Measurements from ENCODE around the gene RNF212B. TPM values are rescaled to one million over a fixed set of nuclear protein-coding genes. Genes with fewer than 3 reads are reported as not detected.

Gene RNF212B
- total and polyA plus RNA-seq, 2 of the 13 experiments (the other 11 are each of a cell fraction or from before 2014, with no cell fraction given), result 0.05 TPM; not detected in 1

- TF ChIP-seq ZNF292 (CRISPR knock-in tag; IDR thresholded peaks at IDR 0.05; ENCODE audit: borderline replicate concordance, low read depth), result no peak
- 0 out of 2 replicates have a peak, but pooled peaks have one; percentile 59 for TF ChIP-seq BCL3 (CRISPR knock-in tag; IDR thresholded peaks at IDR 0.05)
- no peak; the same call in 1 of the 2 replicates for TF ChIP-seq ZNF318 (CRISPR knock-in tag; IDR thresholded peaks at IDR 0.05)
- TF ChIP-seq GRHL1 (CRISPR knock-in tag; conservative IDR thresholded peaks at IDR 0.05), result no peak
- 0 out of 2 replicates have a peak, but pooled peaks have one; percentile 78 for TF ChIP-seq ZNF597 (CRISPR knock-in tag; IDR thresholded peaks at IDR 0.05)
- no peak for TF ChIP-seq STAT5B (CRISPR knock-in tag; IDR thresholded peaks at IDR 0.05)
- TF ChIP-seq MTERF4 (CRISPR knock-in tag; IDR thresholded peaks at IDR 0.05), result peak; percentile 73; the same call in 1 of the 2 replicates
- TF ChIP-seq ONECUT2 (CRISPR knock-in tag; IDR thresholded peaks at IDR 0.05), result 0 out of 2 replicates have a peak, but pooled peaks have one; percentile 40
- no peak for TF ChIP-seq REXO4 (CRISPR knock-in tag; IDR thresholded peaks at IDR 0.05; ENCODE audit: borderline replicate concordance)
- TF ChIP-seq ZNF160 (CRISPR knock-in tag; IDR thresholded peaks at IDR 0.05), result 0 out of 2 replicates have a peak, but pooled peaks have one; percentile 72
Measured at GRCh38 chr14:23294734-23295561, 57.2 kb downstream of the RNF212B start (continued).

Measured in HepG2 (cell line).